ENCODE measurements around the gene PCDHA9.

Gene PCDHA9

DNA sequence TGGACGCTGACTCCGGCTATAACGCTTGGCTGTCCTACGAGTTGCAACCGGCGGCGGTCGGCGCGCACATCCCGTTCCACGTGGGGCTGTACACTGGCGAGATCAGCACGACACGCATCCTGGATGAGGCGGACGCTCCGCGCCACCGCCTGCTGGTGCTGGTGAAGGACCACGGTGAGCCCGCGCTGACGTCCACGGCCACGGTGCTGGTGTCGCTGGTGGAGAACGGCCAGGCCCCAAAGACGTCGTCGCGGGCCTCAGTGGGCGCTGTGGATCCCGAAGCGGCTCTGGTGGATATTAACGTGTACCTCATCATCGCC, 29.0 kb downstream of the PCDHA9 start:
- DNase-seq, result no peak

DNA sequence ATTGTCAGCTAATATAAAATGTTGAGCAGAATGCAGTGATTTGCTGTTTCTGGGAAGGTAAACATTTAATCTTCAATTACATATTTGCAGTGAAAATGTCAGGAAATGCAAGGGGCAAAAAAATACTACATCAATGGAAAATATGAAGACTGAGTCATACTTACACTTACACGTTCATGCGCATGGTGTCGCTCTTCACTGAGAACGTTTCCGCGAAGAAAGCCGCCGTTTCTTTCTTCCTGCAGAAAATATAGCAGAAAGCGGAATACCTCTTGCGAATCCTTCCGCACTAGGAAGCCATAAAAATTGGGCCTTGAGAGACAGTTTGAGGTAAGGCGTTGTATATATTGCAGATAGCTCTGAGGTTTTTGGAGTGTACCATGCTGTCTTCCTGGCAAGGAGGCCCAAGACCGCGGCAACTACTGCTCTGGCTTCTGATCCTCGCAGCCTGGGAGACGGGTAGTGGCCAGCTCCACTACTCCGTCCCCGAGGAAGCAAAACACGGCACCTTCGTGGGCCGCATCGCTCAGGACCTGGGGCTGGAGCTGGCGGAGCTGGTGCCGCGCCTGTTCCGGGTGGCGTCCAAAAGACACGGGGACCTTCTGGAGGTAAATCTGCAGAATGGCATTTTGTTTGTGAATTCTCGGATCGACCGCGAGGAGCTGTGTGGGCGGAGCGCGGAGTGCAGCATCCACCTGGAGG, 33.9 kb downstream of the PCDHA9 start, which contains the start of gene PCDHA13:
PCDHA13 (plus strand) TSS at position 236 of the 702 bp plus-strand sequence; CDS start at position 381, 145 bp downstream.
- no peak for DNase-seq

DNA sequence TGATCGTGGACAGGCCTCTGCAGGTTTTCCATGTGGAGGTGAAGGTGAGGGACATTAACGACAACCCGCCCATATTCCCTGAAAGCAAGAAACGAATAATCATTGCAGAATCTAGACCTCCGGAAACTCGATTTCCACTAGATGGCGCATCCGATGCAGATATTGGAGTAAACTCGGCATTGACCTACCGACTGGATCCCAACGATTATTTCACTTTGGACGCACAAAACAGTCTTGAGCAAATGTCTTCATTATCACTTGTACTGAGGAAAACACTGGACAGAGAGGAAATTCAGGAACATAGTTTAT, 34.4 kb downstream of the PCDHA9 start:
- DNase-seq, result no peak

DNA sequence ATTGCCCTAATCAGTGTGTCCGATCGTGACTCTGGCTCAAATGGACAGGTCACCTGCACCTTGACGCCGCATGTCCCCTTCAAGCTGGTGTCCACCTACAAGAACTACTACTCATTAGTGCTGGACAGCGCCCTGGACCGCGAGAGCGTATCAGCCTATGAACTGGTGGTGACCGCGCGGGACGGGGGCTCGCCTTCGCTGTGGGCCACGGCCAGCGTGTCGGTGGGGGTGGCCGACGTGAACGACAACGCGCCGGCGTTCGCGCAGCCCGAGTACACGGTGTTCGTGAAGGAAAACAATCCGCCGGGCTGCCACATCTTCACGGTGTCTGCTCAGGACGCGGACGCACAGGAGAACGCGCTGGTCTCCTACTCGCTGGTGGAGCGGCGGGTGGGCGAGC, 35.2 kb downstream of the PCDHA9 start:
- no peak for DNase-seq

DNA sequence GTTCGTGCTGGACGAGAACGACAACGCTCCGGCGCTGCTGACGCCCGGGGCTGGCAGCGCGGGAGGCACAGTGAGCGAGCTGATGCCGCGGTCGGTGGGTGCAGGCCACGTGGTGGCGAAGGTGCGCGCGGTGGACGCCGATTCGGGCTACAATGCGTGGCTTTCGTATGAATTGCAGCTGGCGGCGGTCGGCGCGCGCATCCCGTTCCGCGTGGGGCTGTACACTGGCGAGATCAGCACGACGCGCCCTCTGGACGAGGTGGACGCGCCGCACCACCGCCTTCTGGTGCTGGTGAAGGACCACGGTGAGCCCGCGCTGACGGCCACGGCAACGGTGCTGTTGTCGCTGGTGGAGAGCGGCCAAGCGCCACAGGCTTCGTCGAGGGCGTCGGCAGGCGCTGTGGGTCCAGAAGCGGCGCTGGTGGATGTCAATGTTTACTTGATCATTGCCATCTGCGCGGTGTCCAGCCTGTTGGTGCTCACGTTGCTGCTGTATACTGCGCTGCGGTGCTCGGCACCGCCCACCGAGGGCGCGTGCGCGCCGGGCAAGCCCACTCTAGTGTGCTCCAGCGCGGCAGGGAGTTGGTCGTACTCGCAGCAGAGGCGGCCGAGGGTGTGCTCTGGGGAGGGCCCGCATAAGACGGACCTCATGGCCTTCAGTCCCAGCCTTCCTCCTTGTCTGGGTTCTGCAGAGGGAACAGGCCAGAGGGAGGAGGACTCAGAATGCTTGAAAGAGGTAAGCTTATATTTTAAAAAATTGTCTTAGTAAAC, 35.9 kb downstream of the PCDHA9 start:
- no peak for DNase-seq

Data from GDM1 (cell line).